Stomach (tissue), 9 donors: ENCODE data around the gene ZNRF3. TPM values are rescaled to one million over a fixed set of nuclear protein-coding genes. Genes with fewer than 3 reads are reported as not detected.
"Not testable (repeated sequence)": the region's sequence is repeated elsewhere in the genome, so short reads cannot be mapped to it uniquely, and the experiment has no call there.

Experiments used
- DNase-seq, 2 donors: peaks; one replicate each; pipeline versions ENCODE4 v3.0.0 to v3.0.0-alpha.2; 2013 to 2019
- H3K27ac ChIP-seq, 5 donors: fragments of 200-600 bp in 4 of 5; sonication (generic) in 4 of 5; one replicate each; pipeline ENCODE4 v1.5.1; 2013 to 2019; ENCODE audit warnings: mild to moderate bottlenecking in 1 of 5, moderate library complexity in 1 of 5
- H3K27me3 ChIP-seq, 3 donors: fragments of 200-600 bp; sonication (generic); one replicate each; pipeline ENCODE4 v1.5.1; 2017 to 2019; ENCODE audit warnings: mixed run types in 1 of 3
- H3K36me3 ChIP-seq, 4 donors: fragments of 200-600 bp; sonication (generic); 1 replicate in 3 of 4; 2 replicates in 1 of 4; pipeline ENCODE4 v1.5.1; 2016 to 2019
- H3K4me1 ChIP-seq, 4 donors: fragments of 200-600 bp; sonication (generic); one replicate each; pipeline ENCODE4 v1.5.1; 2016 to 2019
- H3K4me3 ChIP-seq, 4 donors: fragments of 200-600 bp; sonication (generic) in 3 of 4; one replicate each; pipeline ENCODE4 v1.5.1; 2016 to 2019; ENCODE audit warnings: mild to moderate bottlenecking in 1 of 4
- H3K9me3 ChIP-seq, 4 donors: fragments of 200-600 bp; sonication (generic); one replicate each; pipeline ENCODE4 v1.5.1; 2016 to 2019
- CTCF ChIP-seq, 7 experiments: fragments of 450-650 bp in 4 of 7; fragments of 200-600 bp in 3 of 7; sonication (generic) in 3 of 7; IDR thresholded peaks; one replicate each; pipeline ENCODE4 v1.5.1; 2016 to 2019; ENCODE audit warnings: antibody characterized with exemption in 7 of 7, control low read depth in 2 of 7, mild to moderate bottlenecking in 1 of 7
- EP300 ChIP-seq: sonication (generic); formaldehyde crosslinking; IDR thresholded peaks from one replicate; pipeline ENCODE4 v1.6.1; 2017; ENCODE audit warnings: antibody characterized with exemption
- POLR2A ChIP-seq, 4 donors: fragments of 450-650 bp; IDR thresholded peaks; one replicate each; pipeline ENCODE4 v1.6.1; 2016; ENCODE audit warnings: antibody characterized with exemption in 4 of 4, control low read depth in 2 of 4, mild to moderate bottlenecking in 1 of 4, moderate library complexity in 1 of 4
- POLR2AphosphoS5 ChIP-seq, 3 donors: sonication (generic); formaldehyde crosslinking; IDR thresholded peaks; one replicate each; pipeline ENCODE4 v1.6.1; 2016; ENCODE audit warnings: antibody characterized with exemption in 3 of 3
- WGBS, 5 donors: extraction: QIAGEN DNeasy Blood & Tissue Kit in 3 of 5; methylation state at CpG; one replicate each; pipeline versions ENCODE4 v1.1.5 to v1.1.7; 2013 to 2018; 5-methylcytosine and 5-hydroxymethylcytosine counted together
- intact Hi-C: fragments of 100-400 bp; cut with DNase I; formaldehyde crosslinking; loops from one replicate; pipeline ENCODE4 v1.15.1; 2023; ENCODE audit warnings: low total_unique reads
- polyA plus RNA-seq, 3 donors: library from polyadenylated mRNA; stranded (reverse); fragments of 200-250 nt; gene quantifications; one replicate each; pipeline ENCODE4 v1.2.3, GENCODE V29; 2013
- total RNA-seq, 5 donors: library from RNA; depleted of rRNA; stranded (reverse); fragments of >200 nt; gene quantifications; one replicate each; pipeline versions ENCODE4 v1.1.0 to v1.2.3, GENCODE V29; 2014 to 2016
- donor health status: healthy with polysubstance abuse.
- donor health status: Bipolar disorder and iron deficiency.
- donor health status: healthy.

The ZNRF3 gene
- total and polyA plus RNA-seq, 8 donors, result 1.4 to 52.7 (median 3.6) TPM

DNA sequence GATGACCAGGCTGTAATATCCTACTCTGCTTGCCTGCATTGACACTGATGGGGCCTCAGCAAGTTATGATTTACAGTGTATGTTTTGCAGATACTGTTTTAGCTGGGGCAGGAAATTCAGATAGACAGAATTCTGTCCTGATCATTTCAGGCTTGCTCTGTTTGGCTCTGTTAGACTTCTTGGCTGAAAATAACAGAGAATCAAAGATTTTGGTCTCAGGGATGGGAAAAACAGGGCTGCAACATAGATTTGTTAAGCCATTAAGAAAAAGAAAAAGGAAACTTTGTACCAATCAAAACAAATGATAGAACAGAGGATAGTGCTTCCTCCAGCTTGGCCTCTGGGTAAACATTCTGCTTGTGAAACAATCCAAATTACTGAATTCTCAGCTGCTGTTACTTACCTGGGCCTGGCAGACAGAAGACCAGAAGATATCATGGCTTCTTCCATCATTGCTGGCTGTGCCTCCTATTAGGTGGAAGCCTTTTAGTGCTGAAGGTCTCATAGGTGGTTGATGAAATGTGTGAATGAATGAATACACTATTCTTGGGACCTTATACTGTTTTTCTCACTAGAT, 22.0 kb downstream of the ZNRF3 start:
- peak overlapping the region in 3 of 5 donors; percentile 46 to 63 (median 48) for H3K27ac ChIP-seq
- H3K4me1 ChIP-seq, result peaks cover 23 to 87% (median 56%) of the 10 kb centered on the region in 4 donors
- DNase-seq, result no peak
- H3K9me3 ChIP-seq, result no peaks in the 10 kb centered on the region
- H3K36me3 ChIP-seq, result no peaks in the 10 kb centered on the region
- no peak overlapping the region for H3K4me3 ChIP-seq
- H3K27me3 ChIP-seq, result no peaks in the 10 kb centered on the region
- intact Hi-C loops, result no loop called here
- TF ChIP-seq EP300 (no peak), CTCF (IDR thresholded peaks at IDR 0.05) (no peak), POLR2AphosphoS5 (IDR thresholded peaks at IDR 0.05) (no peak), POLR2A (IDR thresholded peaks at IDR 0.05) (no peak)

DNA sequence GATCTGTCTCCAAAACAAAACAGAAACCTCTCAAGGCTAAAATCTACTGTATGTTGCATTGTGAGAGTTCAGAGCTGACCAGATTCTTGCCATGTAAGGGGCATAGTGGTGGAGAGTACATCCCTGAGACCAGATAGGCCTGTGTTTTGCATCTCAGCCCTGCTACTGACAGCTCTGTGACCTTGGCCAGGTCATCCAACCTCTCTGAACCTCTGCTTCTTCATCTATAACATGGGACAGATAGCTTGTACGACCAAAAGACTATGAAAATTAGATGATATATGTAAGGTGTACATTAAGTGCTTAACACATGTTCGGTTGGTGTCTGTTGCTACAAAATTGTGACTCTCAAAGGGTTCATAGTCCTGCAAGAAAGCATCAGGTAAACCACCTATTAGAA, 22.9 kb downstream of the ZNRF3 start:
- DNase-seq, result no peak
- Histone ChIP-seq H3K9me3 (no peaks in the 10 kb centered on the region), H3K4me3 (no peak overlapping the region), H3K4me1 (peaks cover 27 to 87% (median 62%) of the 10 kb centered on the region in 4 donors), H3K36me3 (no peaks in the 10 kb centered on the region), H3K27me3 (no peaks in the 10 kb centered on the region), H3K27ac (no peak overlapping the region)
- TF ChIP-seq POLR2AphosphoS5 (IDR thresholded peaks at IDR 0.05), result no peak
- TF ChIP-seq EP300, result no peak
- no peak for TF ChIP-seq CTCF (IDR thresholded peaks at IDR 0.05)
- no peak for TF ChIP-seq POLR2A (IDR thresholded peaks at IDR 0.05)
- 83 to 100% (median 91%) methylated on average over 2 of the region's 2 CpGs for WGBS, 5 donors
- intact Hi-C loops, result no loop called here

GRCh38 chr22:28907311-28908008, 24.1 kb downstream of the ZNRF3 start:
- 47 to 70% (median 61%) methylated on average over 5 of the region's 5 CpGs for WGBS, 5 donors
- Histone ChIP-seq H3K9me3 (no peaks in the 10 kb centered on the region), H3K4me1 (peaks cover 37 to 94% (median 74%) of the 10 kb centered on the region in 4 donors), H3K27ac (no peak overlapping the region), H3K27me3 (no peaks in the 10 kb centered on the region), H3K36me3 (no peaks in the 10 kb centered on the region), H3K4me3 (no peak overlapping the region)
- TF ChIP-seq EP300 (no peak), CTCF (IDR thresholded peaks at IDR 0.05) (no peak), POLR2A (IDR thresholded peaks at IDR 0.05) (no peak), POLR2AphosphoS5 (IDR thresholded peaks at IDR 0.05) (no peak)
- no peak for DNase-seq
- intact Hi-C loops, result no loop called here

- H3K36me3 ChIP-seq, intact Hi-C loops, H3K4me3 ChIP-seq, H3K27me3 ChIP-seq, DNase-seq, H3K9me3 ChIP-seq: not testable (repeated sequence)
- H3K27ac ChIP-seq, result peak overlapping the region in 3 of 5 donors; percentile 36 to 41 (median 40)
- WGBS, 5 donors, result 51 to 67% (median 54%) methylated on average over 10 of the region's 10 CpGs
- H3K4me1 ChIP-seq, result peaks cover 26 to 94% (median 63%) of the 10 kb centered on the region in 4 donors
Measured at GRCh38 chr22:28908810-28909209, 25.4 kb downstream of the ZNRF3 start.

- TF ChIP-seq POLR2AphosphoS5 (IDR thresholded peaks at IDR 0.05), result no peak
- TF ChIP-seq CTCF (IDR thresholded peaks at IDR 0.05), result no peak
- TF ChIP-seq POLR2A (IDR thresholded peaks at IDR 0.05), result no peak
- no peak for TF ChIP-seq EP300
- Histone ChIP-seq H3K4me3 (no peak overlapping the region), H3K9me3 (no peaks in the 10 kb centered on the region), H3K36me3 (no peaks in the 10 kb centered on the region), H3K27me3 (no peaks in the 10 kb centered on the region), H3K4me1 (peaks cover 21 to 91% (median 58%) of the 10 kb centered on the region in 4 donors), H3K27ac (peak overlapping the region in 3 of 5 donors; percentile 36 to 41 (median 40))
- 40 to 65% (median 43%) methylated on average over 5 of the region's 5 CpGs for WGBS, 5 donors
- peak in 1 of 2 donors; percentile 36 for DNase-seq
- intact Hi-C loops, result no loop called here
Measured at GRCh38 chr22:28909375-28909774, 26.0 kb downstream of the ZNRF3 start.
